Measurements from ENCODE around the gene NPTXR.

NPTXR gene

DNA sequence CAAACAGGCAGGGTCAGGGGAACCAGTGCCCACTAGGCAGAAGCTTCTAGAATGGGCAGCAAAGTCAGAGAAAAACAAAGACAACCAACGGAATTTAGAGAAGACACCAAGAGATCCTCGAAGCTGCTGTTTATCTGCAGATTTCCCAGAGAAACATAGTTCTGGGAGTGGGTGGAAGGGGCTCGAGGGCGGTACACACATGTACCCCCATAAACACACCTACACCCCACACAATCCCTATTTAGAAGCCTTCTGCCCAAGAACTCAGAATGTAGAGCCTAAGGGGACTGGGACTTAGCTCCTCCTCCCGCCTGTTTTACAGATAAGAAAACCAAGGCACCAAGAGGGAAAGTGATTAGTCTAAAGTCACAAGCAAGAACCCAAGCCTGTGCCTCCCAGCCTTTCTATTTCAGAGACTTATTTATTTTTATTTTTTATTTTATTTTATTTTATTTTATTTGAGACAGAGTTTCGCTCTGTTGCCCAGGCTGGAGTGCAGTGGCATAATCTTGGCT, 6.4 kb downstream of the NPTXR start:
- in situ Hi-C loops (cut with HindIII; ENCODE audit: low pct_ligation_motif_present, low pct_unique_long_range_greater_than_20kb, low sequenced_read_pairs): no loop called here
- no peak for DNase-seq

GRCh38 chr22:38835888-38836301, 7.9 kb downstream of the NPTXR start:
- in situ Hi-C loops (cut with HindIII; ENCODE audit: low pct_ligation_motif_present, low pct_unique_long_range_greater_than_20kb, low sequenced_read_pairs): no loop called here

DNA sequence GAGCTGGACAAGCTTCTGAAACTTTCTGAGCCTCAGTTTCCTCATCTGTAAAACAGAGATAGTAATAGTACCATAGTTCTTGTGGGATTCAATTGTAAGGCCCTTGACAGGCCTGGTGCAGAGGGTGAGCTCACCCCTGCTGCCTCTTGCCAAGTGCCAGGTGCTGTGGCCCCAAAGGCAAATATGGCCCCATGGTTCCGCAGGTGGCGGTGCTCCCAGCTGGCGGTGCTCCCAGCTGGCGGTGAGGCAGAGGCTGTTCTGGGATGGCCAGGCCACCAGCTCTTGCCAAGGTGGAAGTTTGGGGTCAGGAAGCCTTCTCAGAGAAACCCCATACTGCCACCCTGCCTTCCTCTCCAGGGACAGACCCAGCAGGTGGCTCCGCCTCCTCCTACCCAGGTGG, 8.8 kb downstream of the NPTXR start:
- DNase-seq: no peak
- in situ Hi-C loops (cut with HindIII; ENCODE audit: low pct_ligation_motif_present, low pct_unique_long_range_greater_than_20kb, low sequenced_read_pairs): no loop called here

More at GRCh38 chr22:38835888-38836301, 7.9 kb downstream of the NPTXR start:
- DNase-seq: no peak

- no peak for DNase-seq
- in situ Hi-C loops (cut with HindIII; ENCODE audit: low pct_ligation_motif_present, low pct_unique_long_range_greater_than_20kb, low sequenced_read_pairs): no loop called here
Measured at GRCh38 chr22:38834215-38834953, 9.4 kb downstream of the NPTXR start.

- in situ Hi-C loops (cut with HindIII; ENCODE audit: low pct_ligation_motif_present, low pct_unique_long_range_greater_than_20kb, low sequenced_read_pairs): no loop called here
- no peak for DNase-seq
Measured at GRCh38 chr22:38833061-38833460, 10.8 kb downstream of the NPTXR start.

DNA sequence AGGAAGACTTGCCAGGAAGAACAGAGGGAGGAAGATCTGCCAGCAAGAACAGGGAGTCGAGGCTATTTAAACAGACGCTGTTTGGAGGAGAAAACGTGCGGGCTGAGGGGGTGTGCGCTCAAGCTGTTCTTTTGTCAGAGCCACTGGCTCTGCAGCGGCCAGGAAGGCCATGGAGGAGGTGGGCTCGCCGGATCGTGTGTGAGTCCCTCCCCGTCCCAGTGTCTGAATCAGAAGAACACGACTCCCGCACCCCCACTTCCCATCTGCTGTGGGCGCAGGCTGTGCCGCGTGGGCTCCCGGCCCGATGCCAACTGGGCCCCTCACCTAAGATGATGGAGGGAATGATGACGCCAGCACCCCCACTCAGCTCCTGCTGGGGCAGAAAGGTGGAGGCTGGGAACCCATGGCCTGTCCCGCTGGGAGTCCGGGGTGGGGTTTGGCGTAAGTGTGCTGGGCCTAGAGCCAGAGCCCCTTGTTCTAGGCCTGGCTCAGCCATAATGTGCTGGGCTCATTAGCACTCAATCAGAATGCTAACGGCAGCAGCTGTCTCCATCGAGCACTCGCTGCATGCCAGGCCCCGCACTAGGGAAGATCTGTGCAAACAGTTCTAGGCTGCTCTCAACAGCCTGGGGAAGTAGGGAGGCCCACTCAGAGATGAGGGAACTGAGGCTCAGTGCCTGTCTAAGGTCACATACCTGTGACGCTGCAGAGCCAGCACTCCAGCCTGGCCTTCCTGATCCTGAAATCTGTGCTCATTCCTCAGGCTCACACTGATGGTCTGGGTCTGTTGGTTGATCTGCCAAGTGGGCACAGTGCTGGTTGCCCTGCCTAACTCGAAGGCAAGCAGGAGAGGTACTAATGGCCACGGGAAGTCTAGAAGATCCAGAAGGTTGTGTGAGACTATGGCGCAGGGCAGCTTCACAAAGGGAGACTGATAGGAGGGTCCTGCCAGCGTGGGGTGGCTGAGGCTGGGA, 11.5 kb downstream of the NPTXR start:
- in situ Hi-C loops (cut with HindIII; ENCODE audit: low pct_ligation_motif_present, low pct_unique_long_range_greater_than_20kb, low sequenced_read_pairs): no loop called here
- DNase-seq: no peak

DNA sequence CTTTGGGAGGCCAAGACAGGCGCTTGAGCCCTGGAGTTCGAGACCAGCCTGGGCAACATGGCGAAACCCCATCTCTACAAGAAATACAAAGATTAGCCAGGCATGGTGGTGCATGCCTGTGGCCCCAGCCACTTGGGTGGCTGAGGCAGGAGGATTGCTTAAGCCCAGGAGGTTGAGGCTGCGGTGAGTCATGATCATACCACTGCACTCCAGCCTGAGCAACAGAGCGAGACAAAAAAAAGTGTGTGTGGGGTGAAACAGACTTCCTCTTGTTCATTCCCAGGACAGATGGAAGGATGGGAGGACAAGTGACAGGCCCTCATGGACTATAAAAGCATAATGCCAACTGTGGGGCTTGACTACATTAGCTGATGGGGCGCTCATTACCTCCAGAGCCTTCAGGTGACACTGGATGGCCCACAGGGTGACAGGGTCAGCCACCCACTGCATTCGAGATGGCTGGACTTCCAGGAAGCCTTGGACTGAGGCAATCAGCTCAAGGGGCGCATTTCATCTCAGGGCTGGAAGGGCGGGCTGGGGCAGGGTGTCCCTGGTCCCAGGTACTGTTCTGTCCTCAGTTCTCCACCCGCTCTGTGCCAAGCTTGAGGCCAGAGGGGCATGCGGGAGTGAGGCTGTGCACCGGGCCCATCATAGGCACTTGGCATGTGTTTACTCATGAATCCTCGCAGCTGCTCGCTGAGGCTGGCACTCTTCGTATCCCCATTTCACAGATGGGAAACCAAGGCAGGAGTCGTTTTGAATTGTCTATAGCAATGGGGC, 12.5 kb downstream of the NPTXR start:
- peak; percentile 91 for DNase-seq
- in situ Hi-C loops (cut with HindIII; ENCODE audit: low pct_ligation_motif_present, low pct_unique_long_range_greater_than_20kb, low sequenced_read_pairs): no loop called here

DNA sequence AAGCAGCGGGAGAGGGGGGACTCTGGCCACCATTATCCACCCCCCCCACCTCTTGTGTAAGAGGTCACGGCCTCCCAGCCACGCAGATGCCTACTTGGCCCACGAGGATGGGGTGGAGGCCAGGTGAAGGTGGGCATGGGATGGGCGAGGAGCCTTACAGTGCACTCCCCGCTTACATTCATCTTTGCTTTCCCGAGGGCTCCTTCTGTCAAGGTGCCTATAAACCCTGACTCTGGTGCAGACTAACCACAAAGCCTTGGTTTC, 13.1 kb downstream of the NPTXR start:
- in situ Hi-C loops (cut with HindIII; ENCODE audit: low pct_ligation_motif_present, low pct_unique_long_range_greater_than_20kb, low sequenced_read_pairs): no loop called here
- DNase-seq: no peak

- no peak for DNase-seq
- in situ Hi-C loops (cut with HindIII; ENCODE audit: low pct_ligation_motif_present, low pct_unique_long_range_greater_than_20kb, low sequenced_read_pairs): no loop called here
Measured at GRCh38 chr22:38830026-38830844, 13.6 kb downstream of the NPTXR start.

- in situ Hi-C loops (cut with HindIII; ENCODE audit: low pct_ligation_motif_present, low pct_unique_long_range_greater_than_20kb, low sequenced_read_pairs): no loop called here
- DNase-seq: no peak
Measured at GRCh38 chr22:38829485-38829884, 14.3 kb downstream of the NPTXR start.

- in situ Hi-C loops (cut with HindIII; ENCODE audit: low pct_ligation_motif_present, low pct_unique_long_range_greater_than_20kb, low sequenced_read_pairs): no loop called here
- no peak for DNase-seq
Measured at GRCh38 chr22:38828616-38829205, 15.1 kb downstream of the NPTXR start.

GRCh38 chr22:38828191-38828590, 15.6 kb downstream of the NPTXR start:
- no peak for DNase-seq

GRCh38 chr22:38827510-38827909, 16.3 kb downstream of the NPTXR start:
- DNase-seq: no peak
- in situ Hi-C loops (cut with HindIII; ENCODE audit: low pct_ligation_motif_present, low pct_unique_long_range_greater_than_20kb, low sequenced_read_pairs): no loop called here

More at GRCh38 chr22:38828191-38828590, 15.6 kb downstream of the NPTXR start:
- in situ Hi-C loops (cut with HindIII; ENCODE audit: low pct_ligation_motif_present, low pct_unique_long_range_greater_than_20kb, low sequenced_read_pairs): no loop called here

- in situ Hi-C loops (cut with HindIII; ENCODE audit: low pct_ligation_motif_present, low pct_unique_long_range_greater_than_20kb, low sequenced_read_pairs): no loop called here
- no peak for DNase-seq
Measured at GRCh38 chr22:38826801-38827200, 17.0 kb downstream of the NPTXR start.

DNA sequence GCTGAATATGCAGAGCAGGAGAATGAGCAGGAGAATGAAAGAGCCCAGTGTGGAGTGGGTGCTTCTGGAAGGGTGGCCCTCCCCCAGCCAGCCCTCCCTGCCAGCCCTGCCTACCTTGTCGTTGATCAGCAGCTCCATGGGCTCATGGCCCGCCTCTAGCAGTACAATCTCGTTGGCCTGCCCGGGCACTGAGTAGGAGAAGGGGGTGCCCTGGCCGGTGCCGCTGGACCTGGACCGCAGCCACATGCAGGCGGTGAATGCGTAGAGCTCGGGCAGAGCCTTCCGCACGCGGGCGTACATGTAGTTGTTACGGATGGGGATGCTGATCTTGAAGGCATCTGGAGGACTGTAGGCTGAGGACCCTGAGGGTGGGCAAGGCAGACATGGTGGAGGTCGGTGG, 17.4 kb downstream of the NPTXR start:
- in situ Hi-C loops (cut with HindIII; ENCODE audit: low pct_ligation_motif_present, low pct_unique_long_range_greater_than_20kb, low sequenced_read_pairs): no loop called here
- no peak for DNase-seq

GRCh38 chr22:38824585-38824984, 19.2 kb downstream of the NPTXR start:
- in situ Hi-C loops (cut with HindIII; ENCODE audit: low pct_ligation_motif_present, low pct_unique_long_range_greater_than_20kb, low sequenced_read_pairs): no loop called here

GRCh38 chr22:38823637-38824036, 20.2 kb downstream of the NPTXR start:
- in situ Hi-C loops (cut with HindIII; ENCODE audit: low pct_ligation_motif_present, low pct_unique_long_range_greater_than_20kb, low sequenced_read_pairs): no loop called here
- no peak for DNase-seq

More at GRCh38 chr22:38824585-38824984, 19.2 kb downstream of the NPTXR start:
- peak; percentile 83 for DNase-seq

GRCh38 chr22:38823076-38823475, 20.8 kb downstream of the NPTXR start:
- no peak for DNase-seq
- in situ Hi-C loops (cut with HindIII; ENCODE audit: low pct_ligation_motif_present, low pct_unique_long_range_greater_than_20kb, low sequenced_read_pairs): no loop called here
